Activated naive CD8-positive, alpha-beta T cell treated with anti-CD3 and anti-CD28 coated beads, Interleukin-2, amount 50 U/mL, for 16 hours (primary cell): Measurements from ENCODE around the gene EHMT2.
"Not testable (repeated sequence)": the region's sequence is repeated elsewhere in the genome, so short reads cannot be mapped to it uniquely, and the experiment has no call there.

Source experiments
- DNase-seq: peaks from one replicate; pipeline ENCODE4 v3.0.0-alpha.2; 2020; ENCODE audit warnings: low read depth, low spot score

Gene EHMT2

GRCh38 chr6:31839779-31840126 is 57.7 kb downstream of the EHMT2 start:
- not testable (repeated sequence) for DNase-seq

DNA sequence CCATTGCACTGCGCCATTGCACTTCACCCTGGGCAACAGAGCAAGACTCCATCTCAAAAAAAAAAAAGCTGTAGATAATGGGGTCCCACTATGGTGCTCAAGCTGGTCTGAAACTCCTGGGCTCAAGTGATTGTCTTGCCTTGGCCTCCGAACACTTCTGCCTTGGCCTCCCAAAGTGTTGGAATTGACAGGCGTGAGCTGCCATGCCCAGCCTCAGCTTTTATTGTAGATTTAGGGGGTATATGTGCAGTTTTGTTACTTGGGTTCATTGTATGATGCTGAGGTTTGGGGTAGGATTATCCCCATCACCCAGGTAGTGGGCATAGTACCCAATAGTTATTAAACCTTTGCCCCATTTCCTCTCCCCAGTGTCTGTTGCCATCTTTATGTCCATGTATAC is 58.5 kb downstream of the EHMT2 start:
- DNase-seq: no peak

GRCh38 chr6:31838114-31838553 is 59.4 kb downstream of the EHMT2 start:
- not testable (repeated sequence) for DNase-seq

GRCh38 chr6:31837369-31838113 is 60.0 kb downstream of the EHMT2 start:
- DNase-seq: no peak

DNA sequence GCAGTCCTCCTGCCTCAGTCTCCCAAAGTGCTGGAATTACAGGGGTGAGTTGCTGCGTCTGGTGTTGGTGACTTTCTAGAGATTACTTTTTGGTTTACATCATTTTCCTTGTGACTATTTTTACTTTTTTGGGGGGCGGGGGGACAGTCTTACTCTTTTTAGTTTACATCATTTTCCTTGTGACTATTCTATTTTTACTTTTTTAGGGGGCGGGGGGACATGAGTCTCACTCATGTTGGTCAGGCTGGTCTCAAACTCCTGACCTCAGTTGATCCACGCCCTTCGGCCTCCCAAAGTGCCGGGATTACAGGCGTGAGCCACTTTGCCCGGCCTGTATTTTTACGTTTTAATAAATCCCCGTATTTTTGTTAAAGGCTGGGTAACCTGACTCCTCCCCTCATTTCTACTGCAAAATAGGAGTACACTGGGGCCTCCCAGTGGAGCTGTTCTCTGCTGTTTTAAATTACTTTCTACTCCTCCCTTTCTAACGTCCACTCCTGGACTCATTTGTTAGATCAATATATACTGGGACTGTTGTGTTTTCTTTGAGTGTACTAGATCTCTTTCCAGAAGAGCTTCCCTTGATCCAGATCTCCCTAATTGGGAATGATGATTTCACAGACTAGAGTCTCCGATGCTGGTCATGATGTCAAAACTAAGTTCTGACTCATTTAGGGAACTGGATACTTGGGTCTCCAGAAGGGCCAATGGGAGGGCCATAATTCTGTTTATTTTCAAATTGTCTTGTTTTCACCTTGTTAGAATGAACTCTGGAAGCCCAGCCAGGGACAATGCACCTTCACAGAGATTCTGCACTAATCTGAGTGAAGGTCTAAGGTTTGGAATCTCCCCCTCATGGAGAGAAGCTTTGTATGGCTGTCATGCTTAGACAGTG is 60.8 kb downstream of the EHMT2 start:
- no peak for DNase-seq

GRCh38 chr6:31836047-31836473 is 61.4 kb downstream of the EHMT2 start:
- DNase-seq: no peak

DNA sequence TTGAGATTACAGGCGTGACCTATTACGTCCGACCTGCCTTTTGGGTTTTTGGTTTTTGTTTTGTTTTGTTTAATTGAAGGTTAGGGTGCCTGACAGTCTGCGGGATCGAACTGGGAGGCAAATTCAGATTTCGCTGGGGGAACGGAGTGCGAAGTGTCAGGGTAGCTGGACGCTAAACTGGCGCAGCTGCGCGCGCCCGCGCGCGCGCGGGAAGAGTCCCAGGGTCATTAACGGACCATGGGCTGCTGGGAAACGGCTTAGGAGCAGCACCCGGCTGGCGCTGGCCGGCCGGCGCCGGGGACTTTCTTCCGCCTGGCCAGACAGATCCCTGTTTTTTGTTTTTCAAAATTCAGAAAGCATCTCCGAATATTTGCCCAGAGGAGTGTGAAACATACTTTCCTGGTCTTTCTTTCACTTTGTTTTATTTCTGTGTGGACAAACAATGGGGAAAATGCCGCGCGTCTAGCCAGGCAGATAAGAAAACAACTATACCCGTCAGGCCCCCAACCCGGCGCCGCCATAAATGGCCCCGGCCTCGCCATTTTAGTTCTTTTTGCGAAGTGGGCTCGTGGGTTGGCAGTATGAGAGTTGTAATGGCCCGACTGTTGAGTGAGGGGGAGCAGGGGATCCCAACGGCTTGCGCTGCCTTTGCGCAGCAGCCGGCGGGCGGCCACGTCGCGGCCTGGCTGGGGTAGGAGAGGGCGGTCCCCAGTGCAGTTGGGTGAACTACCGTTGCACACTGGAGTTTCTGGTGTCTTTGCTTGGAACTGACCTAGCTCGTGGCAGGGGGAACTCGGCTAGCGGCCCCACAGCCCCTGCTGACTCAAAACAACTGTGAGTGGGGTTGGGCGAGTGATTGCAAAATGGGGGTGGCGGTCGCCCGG is 62.9 kb downstream of the EHMT2 start:
- DNase-seq: peak; percentile 62

GRCh38 chr6:31831350-31832215 is 65.9 kb downstream of the EHMT2 start:
- no peak for DNase-seq

DNA sequence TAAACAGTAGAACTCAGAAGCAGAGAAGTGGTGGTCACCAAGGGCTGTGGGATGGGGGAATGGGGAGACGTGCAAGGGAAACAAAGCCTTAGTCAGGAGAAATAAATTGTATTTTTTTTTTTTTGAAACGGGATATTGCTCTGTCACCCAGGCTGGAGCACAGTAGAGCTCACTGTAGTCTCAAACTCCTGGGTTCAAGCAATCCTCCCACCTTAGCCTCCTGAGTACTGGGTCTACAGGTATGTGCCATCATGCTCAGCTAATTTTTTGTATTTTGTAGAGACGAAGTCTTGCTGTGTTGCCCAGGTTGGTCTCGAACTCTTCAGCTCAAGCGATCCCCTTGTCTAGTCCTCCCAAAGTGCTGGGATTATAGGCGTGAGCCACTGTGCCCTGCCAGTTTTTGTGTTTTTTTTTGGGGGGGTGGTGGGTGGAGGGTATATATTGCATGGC is 66.6 kb downstream of the EHMT2 start:
- no peak for DNase-seq
